ENCODE measurements around the gene TMEM176A.

The TMEM176A gene

GRCh38 chr7:150778738-150779301 is 21.7 kb upstream of the TMEM176A start:
- peak; percentile 74 for DNase-seq (ENCODE audit: low read depth)
- H3K4me3 ChIP-seq (ENCODE audit: low read depth, low read length), result no peak overlapping the region
- peak; percentile 93 for TF ChIP-seq CTCF (conservative IDR thresholded peaks at IDR 0.05; ENCODE audit: low read depth, low read length)

GRCh38 chr7:150780292-150780691 is 20.3 kb upstream of the TMEM176A start:
- DNase-seq (ENCODE audit: low read depth), result no peak
- H3K4me3 ChIP-seq (ENCODE audit: low read depth, low read length), result no peak overlapping the region
- TF ChIP-seq CTCF (conservative IDR thresholded peaks at IDR 0.05; ENCODE audit: low read depth, low read length), result no peak

- DNase-seq (ENCODE audit: low read depth), result peak; percentile 74
- no peak for TF ChIP-seq CTCF (conservative IDR thresholded peaks at IDR 0.05; ENCODE audit: low read depth, low read length)
- no peak overlapping the region for H3K4me3 ChIP-seq (ENCODE audit: low read depth, low read length)
Observed at GRCh38 chr7:150781103-150781502, 19.5 kb upstream of the TMEM176A start.

GRCh38 chr7:150781961-150782360 is 18.6 kb upstream of the TMEM176A start:
- TF ChIP-seq CTCF (conservative IDR thresholded peaks at IDR 0.05; ENCODE audit: low read depth, low read length), result no peak
- H3K4me3 ChIP-seq (ENCODE audit: low read depth, low read length), result no peak overlapping the region
- no peak for DNase-seq (ENCODE audit: low read depth)

- TF ChIP-seq CTCF (conservative IDR thresholded peaks at IDR 0.05; ENCODE audit: low read depth, low read length), result no peak
- H3K4me3 ChIP-seq (ENCODE audit: low read depth, low read length), result no peak overlapping the region
- DNase-seq (ENCODE audit: low read depth), result no peak
Observed at GRCh38 chr7:150784120-150784736, 16.3 kb upstream of the TMEM176A start.

- no peak for DNase-seq (ENCODE audit: low read depth)
- TF ChIP-seq CTCF (conservative IDR thresholded peaks at IDR 0.05; ENCODE audit: low read depth, low read length), result no peak
- H3K4me3 ChIP-seq (ENCODE audit: low read depth, low read length), result no peak overlapping the region
Observed at GRCh38 chr7:150784954-150785353, 15.6 kb upstream of the TMEM176A start.

Measured in choroid plexus epithelial cell (primary cell).